Measurements from ENCODE around the gene NF2. TPM values are rescaled to one million over a fixed set of nuclear protein-coding genes. Genes with fewer than 3 reads are reported as not detected.
"Not testable (repeated sequence)": the region's sequence is repeated elsewhere in the genome, so short reads cannot be mapped to it uniquely, and the experiment has no call there.

Gene NF2
- total and polyA plus RNA-seq, 9 donors: 6.8 to 51.3 (median 30.6) TPM

GRCh38 chr22:29581799-29582198 is 21.6 kb upstream of the NF2 start:
- intact Hi-C loops (cut with DNase I): no loop called here
- Histone ChIP-seq H3K4me3 (no peak overlapping the region), H3K36me3 (no peaks in the 10 kb centered on the region), H3K9me3 (no peaks in the 10 kb centered on the region), H3K27ac (no peak overlapping the region), H3K27me3 (no peaks in the 10 kb centered on the region), H3K4me1 (ENCODE audit: insufficient read depth) (no peaks in the 10 kb centered on the region)
- DNase-seq: no peak
- TF ChIP-seq CTCF (IDR thresholded peaks at IDR 0.05): no peak
- no peak for TF ChIP-seq EP300 (IDR thresholded peaks at IDR 0.05)
- TF ChIP-seq POLR2A (IDR thresholded peaks at IDR 0.05): no peak
- WGBS, 3 donors: 78 to 87% (median 84%) methylated on average over 12 of the region's 12 CpGs

GRCh38 chr22:29584975-29585374 is 18.5 kb upstream of the NF2 start:
- 88 to 94% (median 90%) methylated on average over 5 of the region's 5 CpGs for WGBS, 3 donors

GRCh38 chr22:29586193-29586705 is 17.2 kb upstream of the NF2 start:
- DNase-seq; H3K36me3 ChIP-seq; H3K9me3 ChIP-seq; H3K27me3 ChIP-seq; H3K27ac ChIP-seq; H3K4me1 ChIP-seq (ENCODE audit: insufficient read depth); H3K4me3 ChIP-seq; intact Hi-C loops (cut with DNase I): not testable (repeated sequence)
- WGBS, 3 donors: 80 to 90% (median 87%) methylated on average over 4 of the region's 4 CpGs

More at GRCh38 chr22:29584975-29585374, 18.5 kb upstream of the NF2 start:
- Histone ChIP-seq H3K4me3 (no peak overlapping the region), H3K36me3 (no peaks in the 10 kb centered on the region), H3K4me1 (ENCODE audit: insufficient read depth) (no peaks in the 10 kb centered on the region), H3K27me3 (no peaks in the 10 kb centered on the region), H3K27ac (no peak overlapping the region), H3K9me3 (no peaks in the 10 kb centered on the region)
- TF ChIP-seq EP300 (IDR thresholded peaks at IDR 0.05) (no peak), POLR2A (IDR thresholded peaks at IDR 0.05) (no peak), CTCF (IDR thresholded peaks at IDR 0.05) (no peak)
- intact Hi-C loops (cut with DNase I): no loop called here
- DNase-seq: no peak

- intact Hi-C loops (cut with DNase I): no loop called here
- Histone ChIP-seq H3K27me3 (no peaks in the 10 kb centered on the region), H3K4me1 (ENCODE audit: insufficient read depth) (no peaks in the 10 kb centered on the region), H3K36me3 (no peaks in the 10 kb centered on the region), H3K27ac (no peak overlapping the region), H3K9me3 (no peaks in the 10 kb centered on the region), H3K4me3 (no peak overlapping the region)
- TF ChIP-seq CTCF (IDR thresholded peaks at IDR 0.05): no peak
- no peak for TF ChIP-seq POLR2A (IDR thresholded peaks at IDR 0.05)
- TF ChIP-seq EP300 (IDR thresholded peaks at IDR 0.05): no peak
- DNase-seq: no peak
- WGBS, 3 donors: 70 to 78% (median 72%) methylated on average over 9 of the region's 9 CpGs
Observed at GRCh38 chr22:29587938-29588699, 15.3 kb upstream of the NF2 start.

- Histone ChIP-seq H3K27ac (no peak overlapping the region), H3K27me3 (no peaks in the 10 kb centered on the region), H3K4me3 (no peak overlapping the region), H3K36me3 (no peaks in the 10 kb centered on the region), H3K4me1 (ENCODE audit: insufficient read depth) (no peaks in the 10 kb centered on the region), H3K9me3 (no peaks in the 10 kb centered on the region)
- TF ChIP-seq POLR2A (IDR thresholded peaks at IDR 0.05): no peak
- no peak for TF ChIP-seq EP300 (IDR thresholded peaks at IDR 0.05)
- no peak for TF ChIP-seq CTCF (IDR thresholded peaks at IDR 0.05)
- WGBS, 3 donors: 59 to 68% (median 67%) methylated on average over 4 of the region's 4 CpGs
- no peak for DNase-seq
- intact Hi-C loops (cut with DNase I): no loop called here
Observed at GRCh38 chr22:29593923-29594322, 9.5 kb upstream of the NF2 start.

GRCh38 chr22:29594447-29594846 is 9.0 kb upstream of the NF2 start:
- H3K4me1 ChIP-seq (ENCODE audit: insufficient read depth); H3K27ac ChIP-seq; H3K9me3 ChIP-seq; H3K36me3 ChIP-seq; DNase-seq; intact Hi-C loops (cut with DNase I); H3K27me3 ChIP-seq; H3K4me3 ChIP-seq: not testable (repeated sequence)
- WGBS, 3 donors: 92 to 95% (median 93%) methylated on average over 6 of the region's 6 CpGs

All from ovary (tissue), 9 donors.